HG02571 (cell line): ENCODE data around the gene CLCA4.

Experiments used
- ATAC-seq: cut with Tn5 transposase; IDR thresholded peaks from one replicate; pipeline ENCODE4 v1.9.1; 2021; ENCODE audit warnings: mild to moderate bottlenecking, moderate library complexity; ENCODE audit not compliant: unreplicated experiment

CLCA4 gene, protein sequence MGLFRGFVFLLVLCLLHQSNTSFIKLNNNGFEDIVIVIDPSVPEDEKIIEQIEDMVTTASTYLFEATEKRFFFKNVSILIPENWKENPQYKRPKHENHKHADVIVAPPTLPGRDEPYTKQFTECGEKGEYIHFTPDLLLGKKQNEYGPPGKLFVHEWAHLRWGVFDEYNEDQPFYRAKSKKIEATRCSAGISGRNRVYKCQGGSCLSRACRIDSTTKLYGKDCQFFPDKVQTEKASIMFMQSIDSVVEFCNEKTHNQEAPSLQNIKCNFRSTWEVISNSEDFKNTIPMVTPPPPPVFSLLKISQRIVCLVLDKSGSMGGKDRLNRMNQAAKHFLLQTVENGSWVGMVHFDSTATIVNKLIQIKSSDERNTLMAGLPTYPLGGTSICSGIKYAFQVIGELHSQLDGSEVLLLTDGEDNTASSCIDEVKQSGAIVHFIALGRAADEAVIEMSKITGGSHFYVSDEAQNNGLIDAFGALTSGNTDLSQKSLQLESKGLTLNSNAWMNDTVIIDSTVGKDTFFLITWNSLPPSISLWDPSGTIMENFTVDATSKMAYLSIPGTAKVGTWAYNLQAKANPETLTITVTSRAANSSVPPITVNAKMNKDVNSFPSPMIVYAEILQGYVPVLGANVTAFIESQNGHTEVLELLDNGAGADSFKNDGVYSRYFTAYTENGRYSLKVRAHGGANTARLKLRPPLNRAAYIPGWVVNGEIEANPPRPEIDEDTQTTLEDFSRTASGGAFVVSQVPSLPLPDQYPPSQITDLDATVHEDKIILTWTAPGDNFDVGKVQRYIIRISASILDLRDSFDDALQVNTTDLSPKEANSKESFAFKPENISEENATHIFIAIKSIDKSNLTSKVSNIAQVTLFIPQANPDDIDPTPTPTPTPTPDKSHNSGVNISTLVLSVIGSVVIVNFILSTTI

DNA sequence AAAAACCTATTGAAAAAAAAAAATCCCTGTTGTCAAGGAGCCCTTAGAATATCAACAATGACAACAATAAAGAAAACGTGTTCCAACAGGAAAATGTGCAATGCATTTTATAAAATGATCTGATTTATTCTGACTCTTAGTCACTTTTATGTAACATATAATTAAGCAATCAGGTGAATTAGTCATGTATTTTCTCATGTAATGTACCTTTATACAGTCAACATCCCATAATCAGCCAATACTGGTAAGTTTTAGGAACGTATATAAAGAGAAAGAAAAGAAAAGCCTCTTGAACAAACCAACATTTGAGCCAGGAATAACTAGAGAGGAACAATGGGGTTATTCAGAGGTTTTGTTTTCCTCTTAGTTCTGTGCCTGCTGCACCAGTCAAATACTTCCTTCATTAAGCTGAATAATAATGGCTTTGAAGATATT lies at the start of gene CLCA4:
Gene CLCA4 (plus strand): TSS at position 292 of the 435 bp plus-strand sequence. CDS start 42 bp downstream, at position 334.
- ATAC-seq: no peak

DNA sequence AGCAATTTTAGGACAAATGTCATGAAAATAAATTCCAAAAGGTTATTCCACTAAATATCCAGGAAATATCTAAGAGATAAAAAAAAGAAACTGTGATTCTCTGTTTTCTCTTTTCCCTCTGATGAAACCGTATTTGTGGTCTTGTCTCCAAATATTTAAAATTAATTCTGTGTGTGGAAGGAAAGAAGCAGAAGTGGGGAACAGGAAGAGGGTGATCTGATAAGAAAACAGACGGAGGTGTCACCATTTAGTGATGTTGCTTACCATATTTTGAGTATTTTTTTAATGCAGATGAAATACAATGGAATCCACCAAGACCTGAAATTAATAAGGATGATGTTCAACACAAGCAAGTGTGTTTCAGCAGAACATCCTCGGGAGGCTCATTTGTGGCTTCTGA lies 48.6 kb upstream of the CLCA4 start:
- ATAC-seq: no peak

DNA sequence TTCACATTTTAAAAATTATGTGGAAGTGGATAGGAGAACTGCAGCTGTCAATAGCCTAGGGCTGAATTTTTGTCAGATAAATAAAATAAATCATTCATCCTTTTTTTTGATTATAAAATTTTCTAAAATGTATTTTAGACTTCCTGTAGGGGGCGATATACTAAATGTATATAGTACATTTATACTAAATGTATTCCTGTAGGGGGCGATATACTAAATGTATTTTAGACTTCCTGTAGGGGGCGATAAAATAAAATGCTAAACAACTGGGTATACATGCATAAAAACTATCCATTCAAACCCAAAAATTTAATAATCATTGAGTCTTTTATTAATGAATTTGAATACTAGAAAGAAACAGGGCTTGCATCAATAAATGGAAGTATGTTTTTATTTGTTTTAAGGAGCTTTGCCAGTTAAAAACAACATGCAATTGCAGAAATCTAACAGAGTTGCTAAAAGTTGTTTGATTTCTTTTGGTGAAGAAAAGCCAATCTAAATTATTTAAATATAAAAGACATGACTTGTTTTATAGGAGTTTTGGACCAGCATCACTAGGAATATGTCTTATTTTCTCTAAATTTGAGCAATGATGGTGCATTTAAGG lies 46.8 kb upstream of the CLCA4 start:
- no peak for ATAC-seq

DNA sequence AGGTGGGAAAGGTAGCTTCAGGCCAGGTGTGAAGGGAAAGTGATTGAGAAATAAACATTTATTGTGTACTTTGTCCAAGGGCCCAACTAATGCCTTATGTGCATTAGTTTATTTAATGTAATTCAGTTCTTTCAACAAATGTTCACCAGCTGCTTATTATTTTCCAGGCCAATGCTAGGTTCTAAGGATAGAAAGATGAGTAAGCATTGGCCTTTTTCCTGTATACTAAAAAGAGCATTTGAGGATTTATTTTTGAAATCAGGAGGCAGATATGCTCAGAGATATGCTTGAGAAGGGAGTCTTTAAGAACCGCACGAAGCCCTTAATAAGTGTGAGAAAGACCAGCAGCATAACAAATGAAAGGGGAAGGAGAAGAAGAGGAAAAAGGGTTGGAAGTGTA lies 46.2 kb upstream of the CLCA4 start:
- ATAC-seq: no peak

DNA sequence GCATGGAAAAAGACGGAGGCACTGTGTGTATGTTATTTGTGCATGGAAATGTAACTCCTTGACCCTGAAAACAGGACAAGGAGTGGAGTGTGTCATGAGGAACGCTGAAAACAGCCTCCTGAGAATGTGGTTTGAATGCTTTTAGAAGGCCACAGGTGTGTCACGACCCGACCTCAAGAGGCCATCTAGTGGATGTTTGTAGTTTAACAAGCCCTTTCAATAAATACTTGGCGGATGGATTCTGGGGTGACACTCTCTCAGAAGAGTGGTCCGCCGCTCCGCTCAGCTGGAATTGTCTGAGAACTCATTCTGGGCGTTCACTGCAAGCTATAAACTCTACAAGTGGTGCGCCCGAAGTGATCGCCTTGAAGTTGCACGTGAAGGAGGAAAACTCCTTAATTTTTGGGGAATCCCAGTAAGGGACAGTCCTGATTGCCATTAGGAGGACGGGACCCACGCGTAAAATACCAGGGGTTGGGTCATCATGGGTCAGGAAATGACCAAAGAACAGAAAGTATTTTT lies 44.7 kb upstream of the CLCA4 start:
- peak; percentile 68 for ATAC-seq

DNA sequence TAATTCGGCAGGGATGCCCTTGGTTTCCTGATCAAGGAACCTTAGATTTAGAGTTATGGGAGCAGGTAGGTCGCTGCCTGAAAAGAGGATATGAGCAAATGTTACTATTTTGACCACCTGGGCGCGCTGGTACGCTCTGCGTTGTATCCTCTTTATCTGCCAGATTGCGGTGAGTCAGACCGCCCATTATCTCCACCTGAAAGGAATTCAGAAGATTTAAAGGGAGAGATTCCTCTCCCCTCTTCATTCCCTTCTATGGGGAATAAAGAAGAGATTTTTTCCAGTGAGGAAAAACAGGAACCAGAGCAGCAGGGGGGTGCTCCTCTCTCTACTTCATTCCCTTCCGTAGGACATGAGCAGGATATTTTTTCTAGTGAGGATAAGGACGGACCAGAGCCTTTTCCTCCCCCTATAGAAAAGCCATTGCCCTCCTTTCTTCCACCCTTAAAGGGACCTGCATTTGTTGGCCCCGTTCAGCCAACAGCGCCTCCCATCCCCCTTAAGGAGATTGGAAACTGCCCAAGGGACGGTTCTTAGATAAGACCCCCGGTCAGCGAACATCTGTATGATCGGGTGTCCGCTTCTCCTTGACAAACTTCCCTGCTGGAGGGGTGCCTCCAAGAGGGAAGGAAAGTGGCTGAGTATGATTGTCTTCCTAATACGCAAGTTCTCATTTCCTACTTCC lies 44.0 kb upstream of the CLCA4 start:
- no peak for ATAC-seq

DNA sequence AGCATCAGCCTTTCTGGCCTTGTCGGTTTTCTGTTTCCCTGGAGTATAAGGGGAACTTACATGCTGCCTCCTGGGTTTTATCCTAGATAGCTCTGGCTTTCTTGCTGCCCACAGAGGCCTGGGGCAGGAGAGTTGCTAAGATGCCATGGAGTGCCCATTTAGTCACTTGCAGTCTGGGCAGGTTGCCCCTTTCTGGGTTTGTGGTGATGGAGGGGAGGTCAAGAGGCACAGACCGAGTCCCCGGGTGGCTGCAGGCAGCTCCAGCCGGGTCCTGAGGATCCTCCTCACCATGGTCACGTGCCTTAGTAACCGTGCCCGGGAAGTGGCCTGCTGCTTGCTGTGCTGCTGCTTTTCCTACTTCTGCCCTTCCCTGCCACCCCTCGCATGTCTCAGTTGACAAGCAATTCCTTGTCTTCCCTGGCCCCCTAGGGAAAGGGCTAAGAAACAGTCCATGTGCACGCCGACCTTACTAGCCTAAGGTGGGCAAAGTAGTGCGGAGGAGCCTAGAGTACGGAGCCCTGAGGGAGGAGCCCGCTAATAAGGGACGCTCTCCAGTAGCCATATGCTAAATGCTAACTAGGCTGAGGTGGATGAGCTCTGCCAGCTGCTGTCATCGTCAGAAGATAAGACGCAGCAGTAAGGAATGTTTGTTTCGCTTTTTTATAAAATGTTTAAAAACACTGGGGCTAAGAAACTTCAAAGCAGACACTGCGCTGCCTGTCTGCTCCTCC lies 43.3 kb upstream of the CLCA4 start:
- ATAC-seq: no peak

DNA sequence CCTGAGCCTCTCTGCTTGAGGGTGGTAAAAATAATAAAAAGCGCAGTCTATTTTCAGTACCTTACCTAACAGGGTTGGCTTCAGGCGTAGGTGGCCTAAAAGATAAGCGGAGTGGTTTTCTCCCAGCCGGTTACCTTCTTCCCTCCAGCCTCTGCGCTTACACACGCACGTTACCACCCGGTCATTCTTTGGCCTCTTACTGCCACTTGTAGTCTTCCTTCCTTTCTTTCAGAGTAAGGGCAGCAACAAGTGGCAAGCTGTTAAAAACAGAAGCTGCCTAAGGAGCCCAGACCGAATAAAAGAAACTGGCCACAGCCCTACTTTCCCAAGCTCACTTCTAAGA lies 42.8 kb upstream of the CLCA4 start:
- no peak for ATAC-seq

DNA sequence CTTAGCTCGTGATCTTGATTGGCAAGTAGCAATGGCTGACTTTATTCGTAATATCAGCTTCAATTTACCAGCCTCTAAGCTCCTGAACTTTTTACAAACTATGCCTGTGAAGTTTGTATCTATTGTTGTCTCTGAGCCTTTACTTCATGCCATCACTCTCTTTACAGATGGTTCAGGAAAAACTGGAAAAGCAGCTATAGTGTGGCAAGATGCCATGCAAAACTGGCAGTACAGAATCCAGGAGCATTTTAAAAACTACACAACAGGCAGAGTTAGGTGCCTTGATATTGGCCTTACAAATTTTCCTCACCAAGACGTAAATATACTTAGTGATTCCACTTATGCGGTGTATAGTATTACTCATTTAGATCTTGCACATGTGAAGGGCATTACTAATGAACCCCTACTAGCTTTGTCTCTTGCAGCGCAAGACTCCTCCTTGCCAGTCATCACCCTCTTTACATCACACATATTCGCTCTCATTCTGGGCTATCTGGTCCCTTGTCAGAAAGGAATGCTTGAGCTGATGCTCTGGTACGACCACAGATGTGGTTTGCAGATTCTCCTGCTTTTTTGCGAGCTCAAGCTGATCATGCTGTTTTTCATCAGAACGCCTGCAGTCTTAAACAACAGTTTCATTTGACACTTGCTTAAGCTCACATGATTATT lies 41.8 kb upstream of the CLCA4 start:
- no peak for ATAC-seq

DNA sequence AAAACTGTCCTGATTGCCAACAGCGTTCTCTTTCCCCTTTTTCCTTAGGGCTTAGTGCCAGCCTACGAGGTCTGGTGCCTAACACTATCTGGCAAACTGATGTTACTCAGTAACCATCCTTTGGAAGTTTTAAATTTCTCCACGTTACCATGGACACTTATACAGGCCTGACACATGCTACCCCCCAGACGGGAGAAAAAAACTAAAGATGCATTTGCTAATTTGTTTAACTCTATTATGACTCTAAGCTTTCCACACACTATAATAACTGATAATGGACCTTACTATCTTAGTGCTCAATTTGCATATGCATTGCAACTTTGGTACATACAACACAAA lies 41.3 kb upstream of the CLCA4 start:
- no peak for ATAC-seq

DNA sequence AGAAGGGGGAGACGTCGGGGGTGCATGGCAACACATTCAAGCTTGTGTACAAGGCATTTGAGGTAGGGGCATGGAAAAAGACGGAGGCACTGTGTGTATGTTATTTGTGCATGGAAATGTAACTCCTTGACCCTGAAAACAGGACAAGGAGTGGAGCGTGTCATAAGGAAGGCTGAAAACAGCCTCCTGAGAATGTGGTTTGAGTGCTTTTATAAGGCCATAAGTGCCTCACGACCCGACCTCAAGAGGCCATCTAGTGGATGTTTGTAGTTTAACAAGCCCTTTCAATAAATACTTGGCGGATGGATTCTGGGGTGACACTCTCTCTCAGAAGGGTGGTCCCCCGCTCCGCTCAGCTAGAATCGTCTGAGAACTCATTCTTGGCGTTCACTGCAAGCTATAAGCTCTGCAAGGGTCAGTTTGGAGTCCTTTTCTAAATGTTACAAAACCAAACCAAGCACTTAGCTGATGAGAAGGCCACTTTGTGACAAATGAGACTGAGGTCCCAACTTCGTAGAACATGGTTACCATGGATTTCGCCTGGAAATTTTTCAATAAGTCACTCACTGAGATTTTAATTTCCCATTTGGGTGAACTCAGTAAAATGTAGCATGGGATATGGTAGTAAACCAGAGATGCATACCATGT lies 38.8 kb upstream of the CLCA4 start:
- no peak for ATAC-seq

DNA sequence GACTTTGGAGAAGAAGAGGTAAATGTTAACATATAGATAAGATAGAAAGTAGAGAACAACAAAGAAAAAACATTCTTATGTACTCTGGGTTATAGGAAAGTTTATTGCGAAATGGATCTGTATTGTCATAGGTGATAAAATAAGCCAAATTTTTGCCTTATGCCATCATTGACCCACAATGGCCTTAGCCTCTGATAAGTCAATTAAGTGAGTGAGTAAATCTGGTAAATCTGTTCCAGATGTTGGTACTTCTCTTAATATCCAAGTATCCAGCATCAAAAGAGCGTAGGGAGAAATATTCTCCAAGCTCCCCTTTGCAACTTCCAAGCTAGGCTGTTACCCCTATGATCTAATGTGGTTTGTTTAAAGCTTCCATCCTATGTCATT lies 38.3 kb upstream of the CLCA4 start:
- no peak for ATAC-seq

DNA sequence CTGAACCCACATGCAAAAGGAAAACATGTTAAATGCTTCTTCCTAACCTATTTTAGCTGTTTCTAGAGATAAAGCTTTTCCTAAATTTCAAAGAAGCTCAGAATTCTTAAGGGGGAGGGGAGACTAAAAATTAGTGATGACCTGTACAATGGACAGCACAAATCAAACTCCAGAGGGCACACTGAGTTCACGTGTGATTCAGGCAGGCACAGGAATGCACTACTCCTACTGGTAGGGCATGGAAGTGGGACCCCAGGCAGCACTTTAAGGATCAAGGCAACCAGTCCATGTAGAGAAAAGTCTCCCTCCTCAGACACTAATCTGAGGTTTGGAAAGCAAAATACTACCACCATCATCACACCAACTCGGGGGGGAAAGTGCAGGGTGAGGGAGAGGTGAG lies 31.3 kb upstream of the CLCA4 start:
- ATAC-seq: no peak

DNA sequence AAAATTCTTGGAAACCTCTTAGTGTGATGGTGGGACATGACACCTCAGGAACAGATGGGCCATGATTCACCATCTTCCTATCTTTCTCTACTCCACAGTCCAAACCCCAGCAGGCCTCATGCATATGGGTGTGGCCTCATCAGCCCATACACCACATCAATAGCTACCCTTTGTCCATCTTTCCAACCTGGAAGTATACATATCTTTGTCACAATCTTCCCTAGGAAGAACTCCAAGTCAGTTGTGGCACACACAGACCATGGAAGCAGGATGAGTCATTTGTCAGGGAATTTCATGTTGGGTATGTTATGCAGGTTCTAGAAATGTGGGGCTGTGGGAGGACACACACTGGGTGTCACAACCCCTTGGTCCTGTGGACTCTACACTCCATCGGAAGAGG lies 30.5 kb upstream of the CLCA4 start:
- ATAC-seq: no peak

DNA sequence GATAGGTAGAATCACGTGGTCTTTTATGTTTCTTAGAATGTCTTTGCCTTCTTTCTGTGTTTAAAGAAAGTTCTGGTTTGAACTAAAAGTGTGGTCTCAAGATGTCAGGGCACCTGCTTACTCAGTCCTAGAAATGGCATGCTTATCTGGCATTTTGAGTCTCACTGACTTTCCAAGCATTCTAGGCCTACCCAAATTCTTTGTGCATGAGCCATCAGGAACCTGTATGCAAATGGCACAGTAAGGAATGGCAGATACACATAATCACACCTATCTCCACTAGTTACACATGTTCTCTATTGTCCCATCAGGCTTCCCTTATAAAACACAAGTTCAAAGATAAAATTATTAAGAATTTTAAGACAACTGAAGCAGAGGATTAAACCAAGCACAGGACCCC lies 29.5 kb upstream of the CLCA4 start:
- no peak for ATAC-seq

DNA sequence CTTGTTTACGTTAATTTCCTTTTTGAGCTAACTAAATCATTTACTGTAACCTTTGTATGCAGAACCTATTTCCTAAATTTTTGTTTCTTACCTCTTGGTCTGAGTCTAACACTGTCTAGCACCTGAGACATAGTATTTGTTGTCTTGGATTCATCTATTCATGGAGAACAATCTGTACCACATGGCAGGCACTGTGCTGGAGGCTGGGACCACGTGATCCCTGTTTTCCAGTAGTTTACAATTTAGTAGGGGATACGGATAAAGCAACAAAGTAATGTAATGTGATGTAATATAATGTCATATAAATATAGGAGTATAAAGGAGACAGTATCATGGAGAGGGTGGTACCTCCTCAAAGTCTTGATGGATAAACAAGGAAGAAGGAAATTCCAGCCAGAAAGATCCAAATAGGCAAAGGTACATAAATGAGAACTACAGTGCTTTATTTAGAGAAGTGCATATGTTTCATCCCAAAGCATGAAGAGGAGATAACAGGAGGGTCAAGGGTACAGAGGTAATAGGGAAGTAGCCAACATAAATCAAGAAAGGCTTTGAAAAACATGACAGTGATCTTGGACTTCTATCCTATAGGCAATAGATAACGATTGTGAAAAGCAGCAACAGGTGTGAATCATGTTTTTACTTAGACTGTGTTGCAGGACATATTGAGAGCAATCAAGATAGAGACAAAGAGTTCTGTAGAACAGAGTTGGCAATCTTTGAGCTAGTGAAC lies 25.9 kb upstream of the CLCA4 start:
- no peak for ATAC-seq

DNA sequence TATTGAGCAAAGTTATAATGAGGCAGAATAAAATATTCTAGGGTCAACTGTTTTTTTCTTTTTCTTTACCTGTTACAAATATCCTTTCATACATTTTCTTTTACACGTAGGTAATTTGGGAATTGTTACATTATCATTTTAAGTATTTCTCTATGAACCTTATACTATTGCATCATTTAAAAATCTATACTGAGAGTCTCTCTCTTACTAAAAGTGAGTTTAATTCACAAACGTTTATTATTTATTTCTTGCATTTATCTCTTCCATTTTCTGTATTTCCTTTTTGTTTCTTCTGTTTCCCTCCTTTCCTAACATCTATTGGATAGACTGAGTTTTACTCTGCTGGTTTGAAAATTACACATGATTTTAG lies 25.4 kb upstream of the CLCA4 start:
- ATAC-seq: no peak

DNA sequence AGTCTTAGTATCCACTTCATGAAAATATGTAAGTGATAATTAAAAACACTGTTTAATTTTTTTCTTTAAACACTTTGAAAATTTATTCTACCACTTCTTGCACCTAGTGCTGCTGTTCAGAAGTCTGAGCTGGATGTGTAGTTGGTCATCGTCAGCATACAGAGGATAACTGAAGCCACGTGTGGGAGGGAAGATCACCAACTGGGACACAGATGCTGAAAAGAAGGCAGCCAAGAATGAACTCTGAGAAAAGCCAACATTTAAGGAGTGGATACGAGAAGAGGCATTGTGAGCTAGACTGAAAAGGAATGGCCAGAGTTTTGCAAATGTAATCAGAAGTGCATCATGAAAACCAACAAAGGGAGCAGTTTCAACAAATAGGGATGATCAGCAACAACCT lies 24.6 kb upstream of the CLCA4 start:
- no peak for ATAC-seq
